GM19025 (cell line): ENCODE measurements around the gene ZNF610.

Source experiments
- ATAC-seq: cut with Tn5 transposase; IDR thresholded peaks from one replicate; pipeline ENCODE4 v1.9.1; 2021; ENCODE audit warnings: mild to moderate bottlenecking, low read depth, moderate library complexity; ENCODE audit not compliant: unreplicated experiment

ZNF610 gene

GRCh38 chr19:52397310-52398080 lies 61.5 kb downstream of the ZNF610 start, which contains the start of gene ZNF528:
Gene ZNF528 (plus strand): TSS chr19:52397849. CDS start chr19:52402014, 4,165 bp downstream.
- ATAC-seq, result no peak

GRCh38 chr19:52398081-52398441 lies 62.0 kb downstream of the ZNF610 start:
- ATAC-seq, result no peak

DNA sequence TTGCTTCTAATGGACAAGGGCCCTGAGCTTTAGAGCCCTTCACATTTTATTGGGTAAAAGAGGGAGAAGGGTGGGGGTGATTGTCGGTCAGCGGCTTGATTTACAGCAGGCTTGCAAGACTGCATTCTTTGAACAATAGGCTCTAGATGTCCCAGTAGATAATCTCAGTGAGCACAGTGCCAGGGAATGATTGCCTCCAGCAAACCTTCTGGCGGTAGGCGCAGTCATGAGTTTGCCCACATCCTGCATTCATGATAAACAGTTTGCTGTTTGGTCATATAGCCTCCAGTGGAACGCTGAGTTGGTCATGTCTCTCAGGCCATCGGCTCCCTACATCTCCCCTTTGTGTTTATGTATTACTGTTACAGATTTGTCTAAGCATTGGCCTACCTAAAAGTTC lies 74.2 kb downstream of the ZNF610 start:
- ATAC-seq, result no peak

GRCh38 chr19:52415711-52416110 lies 79.7 kb downstream of the ZNF610 start:
- no peak for ATAC-seq
